HEK293 (cell line): Measurements from ENCODE around the gene WTAP.

ENCODE experiments used
- CTCF ChIA-PET: fragments of 350-600 bp; formaldehyde crosslinking; extraction: SDS; loops from one replicate; lab custom pipeline; 2021; ENCODE audit warnings: antibody characterized with exemption; lab: Yijun Ruan, JAX
- POLR2A ChIA-PET: fragments of 300-600 bp; formaldehyde crosslinking; extraction: SDS; loops from one replicate; lab custom pipeline; 2020; ENCODE audit warnings: antibody characterized with exemption, inconsistent platforms; lab: Yijun Ruan, JAX
- H3K27ac ChIP-seq: fragments of 200-500 bp; sonication (Bioruptor generic); 2 replicates; pipeline ENCODE4 v1.5.1; 2014; ENCODE audit warnings: low read depth, low read length, control low read depth, inconsistent platforms; ENCODE audit errors: extremely low read depth
- H3K36me3 ChIP-seq, 2 experiments: fragments of 200-500 bp in 1 of 2; sonication (Bioruptor generic) in 1 of 2; 1 replicate in 1 of 2; 2 replicates in 1 of 2; pipeline ENCODE4 v1.5.1; 2014 to 2017; ENCODE audit warnings: inconsistent platforms in 2 of 2, low read length in 2 of 2; ENCODE audit not compliant: control insufficient read depth in 2 of 2, insufficient read depth in 1 of 2
- H3K4me1 ChIP-seq: fragments of 200-500 bp; sonication (Bioruptor generic); 2 replicates; pipeline ENCODE4 v1.5.1; 2014; ENCODE audit warnings: mild to moderate bottlenecking, low read length, inconsistent platforms; ENCODE audit not compliant: control insufficient read depth, insufficient read depth
- H3K4me3 ChIP-seq: 2 replicates; pipeline ENCODE4 v1.5.1; 2011; ENCODE audit warnings: low read depth, mild to moderate bottlenecking, control low read depth, low read length, moderate library complexity
- H3K9me3 ChIP-seq: fragments of 200-500 bp; sonication (Bioruptor generic); 2 replicates; pipeline ENCODE4 v1.5.1; 2014; ENCODE audit warnings: low read depth, low read length, inconsistent platforms; ENCODE audit not compliant: control insufficient read depth, insufficient read depth
- GLIS1 ChIP-seq: fragments of 450-650 bp; formaldehyde crosslinking; IDR thresholded peaks from 2 replicates; pipeline ENCODE4 v1.5.1; 2016; ENCODE audit warnings: missing biosample characterization, missing genetic modification characterization
- GLIS2 ChIP-seq: fragments of 450-650 bp; formaldehyde crosslinking; IDR thresholded peaks from 2 replicates; pipeline ENCODE4 v1.5.1; 2016; ENCODE audit warnings: missing biosample characterization, missing genetic modification characterization
- WT1 ChIP-seq: fragments of 450-650 bp; formaldehyde crosslinking; IDR thresholded peaks from 2 replicates; pipeline ENCODE4 v1.5.1; 2016; ENCODE audit warnings: missing biosample characterization, missing genetic modification characterization
- ZBTB20 ChIP-seq: fragments of 450-650 bp; formaldehyde crosslinking; IDR thresholded peaks from 2 replicates; pipeline ENCODE4 v1.5.1; 2016; ENCODE audit warnings: missing biosample characterization, missing genetic modification characterization
- ZBTB8A ChIP-seq: fragments of 450-650 bp; formaldehyde crosslinking; IDR thresholded peaks from 2 replicates; pipeline ENCODE4 v1.5.1; 2016; ENCODE audit warnings: missing biosample characterization, missing genetic modification characterization
- ZFP69B ChIP-seq: fragments of 450-650 bp; formaldehyde crosslinking; IDR thresholded peaks from 2 replicates; pipeline ENCODE4 v1.5.1; 2016; ENCODE audit warnings: missing biosample characterization, missing genetic modification characterization
- ZNF10 ChIP-seq: fragments of 450-650 bp; formaldehyde crosslinking; IDR thresholded peaks from 2 replicates; pipeline ENCODE4 v1.5.1; 2017; ENCODE audit warnings: missing biosample characterization, missing genetic modification characterization
- ZNF114 ChIP-seq: fragments of 450-650 bp; formaldehyde crosslinking; IDR thresholded peaks from 2 replicates; pipeline ENCODE4 v1.5.0; 2017; ENCODE audit warnings: missing biosample characterization, missing genetic modification characterization
- ZNF138 ChIP-seq: fragments of 450-650 bp; formaldehyde crosslinking; IDR thresholded peaks from 2 replicates; pipeline ENCODE4 v1.5.1; 2016; ENCODE audit warnings: missing biosample characterization, missing genetic modification characterization, borderline replicate concordance
- ZNF202 ChIP-seq: fragments of 450-650 bp; formaldehyde crosslinking; IDR thresholded peaks from 2 replicates; pipeline ENCODE4 v1.5.1; 2016; ENCODE audit warnings: missing biosample characterization, missing genetic modification characterization, borderline replicate concordance
- ZNF391 ChIP-seq: fragments of 450-650 bp; formaldehyde crosslinking; IDR thresholded peaks from 2 replicates; pipeline ENCODE4 v1.5.1; 2016; ENCODE audit warnings: low read depth, missing biosample characterization, missing genetic modification characterization, borderline replicate concordance
- ZNF394 ChIP-seq: fragments of 450-650 bp; formaldehyde crosslinking; IDR thresholded peaks from 2 replicates; pipeline ENCODE4 v1.5.1; 2016; ENCODE audit warnings: missing biosample characterization, missing genetic modification characterization, mild to moderate bottlenecking, moderate library complexity, borderline replicate concordance
- ZNF473 ChIP-seq: fragments of 450-650 bp; formaldehyde crosslinking; IDR thresholded peaks from 2 replicates; pipeline ENCODE4 v1.5.1; 2017; ENCODE audit warnings: missing biosample characterization, missing genetic modification characterization
- ZNF48 ChIP-seq: fragments of 450-650 bp; formaldehyde crosslinking; IDR thresholded peaks from 2 replicates; pipeline ENCODE4 v1.5.1; 2016; ENCODE audit warnings: missing biosample characterization, missing genetic modification characterization
- ZNF596 ChIP-seq: fragments of 450-650 bp; IDR thresholded peaks from 2 replicates; pipeline ENCODE4 v1.5.0; 2018; ENCODE audit warnings: missing biosample characterization, mild to moderate bottlenecking, missing genetic modification characterization, moderate library complexity
- ZNF626 ChIP-seq: fragments of 450-650 bp; sonication (Bioruptor Pico); formaldehyde crosslinking; IDR thresholded peaks from 2 replicates; pipeline ENCODE4 v1.5.1; 2018; ENCODE audit warnings: missing biosample characterization, missing genetic modification characterization, inconsistent platforms
- ZNF658 ChIP-seq: fragments of 450-650 bp; formaldehyde crosslinking; IDR thresholded peaks from 2 replicates; pipeline ENCODE4; 2016; ENCODE audit warnings: missing biosample characterization, missing genetic modification characterization
- ZNF707 ChIP-seq: fragments of 450-650 bp; formaldehyde crosslinking; IDR thresholded peaks from 2 replicates; pipeline ENCODE4 v1.5.1; 2016; ENCODE audit warnings: missing biosample characterization, missing genetic modification characterization
- TF ChIP-seq, protein P1 (sequence below): fragments of 450-650 bp; formaldehyde crosslinking; IDR thresholded peaks from 2 replicates; pipeline ENCODE4 v1.5.1; 2016; ENCODE audit warnings: missing biosample characterization, missing genetic modification characterization, low read depth
- TF ChIP-seq, protein P2 (sequence below): fragments of 450-650 bp; formaldehyde crosslinking; IDR thresholded peaks from 2 replicates; pipeline ENCODE4 v1.5.1; 2017; ENCODE audit warnings: missing biosample characterization, missing genetic modification characterization
- TF ChIP-seq, protein P3 (sequence below): fragments of 450-650 bp; formaldehyde crosslinking; IDR thresholded peaks from 2 replicates; pipeline ENCODE4 v1.5.1; 2016; ENCODE audit warnings: missing biosample characterization, missing genetic modification characterization
- TF ChIP-seq, protein P4 (sequence below): fragments of 450-650 bp; formaldehyde crosslinking; IDR thresholded peaks from 2 replicates; pipeline ENCODE4 v1.5.1; 2017; ENCODE audit warnings: missing biosample characterization, missing genetic modification characterization

Gene WTAP

DNA sequence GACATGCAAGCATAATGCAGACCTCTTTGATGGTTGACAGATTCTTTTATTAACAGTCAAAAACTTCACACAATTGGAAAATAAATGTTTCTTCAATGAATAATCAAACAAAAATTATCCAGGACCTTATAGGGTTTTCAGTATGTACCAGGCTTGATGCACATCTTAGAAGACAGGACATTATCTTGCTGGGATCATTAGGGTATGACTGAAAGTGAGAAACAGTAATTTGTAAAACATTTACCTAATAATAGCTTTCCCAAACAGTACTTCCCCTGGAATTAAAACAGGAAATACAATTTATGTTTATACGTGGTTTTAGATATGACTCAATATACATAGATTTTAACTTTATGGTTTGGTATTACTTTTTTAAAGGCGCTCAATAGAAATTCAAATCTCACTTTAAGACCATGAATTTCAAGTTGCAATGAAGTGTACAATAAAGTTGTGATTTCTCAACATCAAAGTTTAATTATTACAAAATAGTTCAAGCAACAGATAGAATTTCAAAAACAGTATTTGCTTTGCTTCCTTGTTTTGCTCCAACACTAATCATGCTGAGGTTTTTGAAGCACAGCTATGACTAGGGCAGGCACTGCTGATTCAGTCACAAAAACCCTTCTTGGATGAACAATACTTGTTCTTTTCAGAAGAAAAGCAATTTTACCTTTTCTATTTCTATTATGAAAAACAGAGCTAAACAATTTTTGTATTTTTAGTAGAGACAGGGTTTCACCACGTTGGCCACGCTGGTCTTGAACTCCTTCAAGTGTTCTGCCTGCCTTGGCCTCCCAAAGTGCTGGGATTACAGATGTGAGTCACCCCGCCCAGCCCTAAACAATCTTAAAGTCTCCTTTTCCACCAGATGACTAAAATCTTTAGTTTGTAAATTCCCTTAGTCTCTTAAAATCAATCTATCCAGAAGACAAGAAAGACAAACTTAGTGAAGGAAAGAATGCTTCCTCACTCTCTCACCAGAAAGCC, 47.9 kb upstream of the WTAP start:
- no peaks in the 10 kb centered on the region for H3K9me3 ChIP-seq
- CTCF ChIA-PET = interaction anchor here (0.7 to 1.5 kb wide), 5 partner anchors 10 to 24 kb away, joined by 3 to 7 read pairs (median 4); no protein-coding TSS in a partner anchor
- peaks cover 14 to 73% of the 10 kb centered on the region in 2 experiments for H3K36me3 ChIP-seq
- no peak overlapping the region for H3K27ac ChIP-seq
- TF ChIP-seq ZNF114 (tag by site-specific recombination) (no peak), ZNF202 (no peak), ZBTB20 (tag by site-specific recombination) (no peak), ZBTB8A (tag by site-specific recombination) (no peak), ZNF473 (tag by site-specific recombination) (no peak), ZNF626 (tag by site-specific recombination) (no peak), ZNF138 (tag by site-specific recombination) (no peak), ZNF48 (tag by site-specific recombination) (no peak), GLIS2 (tag by site-specific recombination) (no peak), GLIS1 (tag by site-specific recombination) (no peak), ZNF394 (tag by site-specific recombination) (no peak), WT1 (tag by site-specific recombination) (no peak)
- TF ChIP-seq, protein P1, sequence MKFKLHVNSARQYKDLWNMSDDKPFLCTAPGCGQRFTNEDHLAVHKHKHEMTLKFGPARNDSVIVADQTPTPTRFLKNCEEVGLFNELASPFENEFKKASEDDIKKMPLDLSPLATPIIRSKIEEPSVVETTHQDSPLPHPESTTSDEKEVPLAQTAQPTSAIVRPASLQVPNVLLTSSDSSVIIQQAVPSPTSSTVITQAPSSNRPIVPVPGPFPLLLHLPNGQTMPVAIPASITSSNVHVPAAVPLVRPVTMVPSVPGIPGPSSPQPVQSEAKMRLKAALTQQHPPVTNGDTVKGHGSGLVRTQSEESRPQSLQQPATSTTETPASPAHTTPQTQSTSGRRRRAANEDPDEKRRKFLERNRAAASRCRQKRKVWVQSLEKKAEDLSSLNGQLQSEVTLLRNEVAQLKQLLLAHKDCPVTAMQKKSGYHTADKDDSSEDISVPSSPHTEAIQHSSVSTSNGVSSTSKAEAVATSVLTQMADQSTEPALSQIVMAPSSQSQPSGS = no peak
- TF ChIP-seq, protein P2, sequence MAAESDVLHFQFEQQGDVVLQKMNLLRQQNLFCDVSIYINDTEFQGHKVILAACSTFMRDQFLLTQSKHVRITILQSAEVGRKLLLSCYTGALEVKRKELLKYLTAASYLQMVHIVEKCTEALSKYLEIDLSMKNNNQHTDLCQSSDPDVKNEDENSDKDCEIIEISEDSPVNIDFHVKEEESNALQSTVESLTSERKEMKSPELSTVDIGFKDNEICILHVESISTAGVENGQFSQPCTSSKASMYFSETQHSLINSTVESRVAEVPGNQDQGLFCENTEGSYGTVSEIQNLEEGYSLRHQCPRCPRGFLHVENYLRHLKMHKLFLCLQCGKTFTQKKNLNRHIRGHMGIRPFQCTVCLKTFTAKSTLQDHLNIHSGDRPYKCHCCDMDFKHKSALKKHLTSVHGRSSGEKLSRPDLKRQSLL = no peak
- TF ChIP-seq, protein P3, sequence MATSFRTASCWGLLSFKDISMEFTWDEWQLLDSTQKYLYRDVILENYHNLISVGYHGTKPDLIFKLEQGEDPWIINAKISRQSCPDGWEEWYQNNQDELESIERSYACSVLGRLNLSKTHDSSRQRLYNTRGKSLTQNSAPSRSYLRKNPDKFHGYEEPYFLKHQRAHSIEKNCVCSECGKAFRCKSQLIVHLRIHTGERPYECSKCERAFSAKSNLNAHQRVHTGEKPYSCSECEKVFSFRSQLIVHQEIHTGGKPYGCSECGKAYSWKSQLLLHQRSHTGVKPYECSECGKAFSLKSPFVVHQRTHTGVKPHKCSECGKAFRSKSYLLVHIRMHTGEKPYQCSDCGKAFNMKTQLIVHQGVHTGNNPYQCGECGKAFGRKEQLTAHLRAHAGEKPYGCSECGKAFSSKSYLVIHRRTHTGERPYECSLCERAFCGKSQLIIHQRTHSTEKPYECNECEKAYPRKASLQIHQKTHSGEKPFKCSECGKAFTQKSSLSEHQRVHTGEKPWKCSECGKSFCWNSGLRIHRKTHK (tag by site-specific recombination) = no peak
- TF ChIP-seq, protein P4, sequence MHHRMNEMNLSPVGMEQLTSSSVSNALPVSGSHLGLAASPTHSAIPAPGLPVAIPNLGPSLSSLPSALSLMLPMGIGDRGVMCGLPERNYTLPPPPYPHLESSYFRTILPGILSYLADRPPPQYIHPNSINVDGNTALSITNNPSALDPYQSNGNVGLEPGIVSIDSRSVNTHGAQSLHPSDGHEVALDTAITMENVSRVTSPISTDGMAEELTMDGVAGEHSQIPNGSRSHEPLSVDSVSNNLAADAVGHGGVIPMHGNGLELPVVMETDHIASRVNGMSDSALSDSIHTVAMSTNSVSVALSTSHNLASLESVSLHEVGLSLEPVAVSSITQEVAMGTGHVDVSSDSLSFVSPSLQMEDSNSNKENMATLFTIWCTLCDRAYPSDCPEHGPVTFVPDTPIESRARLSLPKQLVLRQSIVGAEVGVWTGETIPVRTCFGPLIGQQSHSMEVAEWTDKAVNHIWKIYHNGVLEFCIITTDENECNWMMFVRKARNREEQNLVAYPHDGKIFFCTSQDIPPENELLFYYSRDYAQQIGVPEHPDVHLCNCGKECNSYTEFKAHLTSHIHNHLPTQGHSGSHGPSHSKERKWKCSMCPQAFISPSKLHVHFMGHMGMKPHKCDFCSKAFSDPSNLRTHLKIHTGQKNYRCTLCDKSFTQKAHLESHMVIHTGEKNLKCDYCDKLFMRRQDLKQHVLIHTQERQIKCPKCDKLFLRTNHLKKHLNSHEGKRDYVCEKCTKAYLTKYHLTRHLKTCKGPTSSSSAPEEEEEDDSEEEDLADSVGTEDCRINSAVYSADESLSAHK (tag by site-specific recombination) = no peak
- no peaks in the 10 kb centered on the region for H3K4me1 ChIP-seq
- no peak overlapping the region for H3K4me3 ChIP-seq
- POLR2A ChIA-PET = no interaction called here

DNA sequence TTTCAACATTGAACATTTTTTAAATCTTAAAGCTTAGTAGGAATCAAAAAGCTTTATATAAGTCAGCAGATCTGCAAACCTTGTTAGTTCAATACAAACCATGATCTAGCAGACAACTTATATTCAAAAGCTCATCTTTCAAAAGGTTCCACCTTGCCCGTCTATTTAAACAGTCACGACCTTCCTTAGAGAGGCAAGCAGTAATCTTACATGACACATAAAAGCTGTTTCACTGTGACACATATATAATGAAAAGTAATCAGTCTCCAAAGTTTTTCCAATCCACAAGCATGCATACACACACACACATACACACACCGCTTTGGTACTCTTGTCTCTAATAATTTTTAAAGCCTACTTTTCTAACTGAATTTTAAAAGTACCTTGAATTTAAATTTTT, 47.2 kb upstream of the WTAP start:
- no peak overlapping the region for H3K27ac ChIP-seq
- no peaks in the 10 kb centered on the region for H3K4me1 ChIP-seq
- peaks cover 22 to 79% of the 10 kb centered on the region in 2 experiments for H3K36me3 ChIP-seq
- CTCF ChIA-PET = interaction anchor here (0.7 to 1.5 kb wide), 4 partner anchors 11 to 25 kb away, joined by 3 to 7 read pairs (median 4); no protein-coding TSS in a partner anchor
- H3K9me3 ChIP-seq = no peaks in the 10 kb centered on the region
- H3K4me3 ChIP-seq = no peak overlapping the region
- POLR2A ChIA-PET = interaction anchor here (0.6 kb wide), 1 partner anchor 23 kb away, joined by 4 read pairs; no protein-coding TSS in a partner anchor
- TF ChIP-seq ZNF707 (tag by site-specific recombination) (no peak), ZNF658 (tag by site-specific recombination) (no peak), ZFP69B (no peak), ZNF10 (tag by site-specific recombination) (no peak), ZNF391 (tag by site-specific recombination) (no peak), ZNF596 (no peak)
